Choroid plexus epithelial cell (primary cell): ENCODE data around the gene TBCA.

Experiments used
- DNase-seq: peaks from one replicate; pipeline ENCODE4 v3.0.0-alpha.2; 2010; ENCODE audit warnings: low read depth
- H3K4me3 ChIP-seq: 2 replicates; pipeline ENCODE4 v1.5.1; 2011; ENCODE audit warnings: low read depth, mild to moderate bottlenecking, control low read depth, low read length, moderate library complexity
- CTCF ChIP-seq: conservative IDR thresholded peaks from 2 replicates; pipeline ENCODE4 v1.5.1; 2011; ENCODE audit warnings: low read depth, mild to moderate bottlenecking, control low read depth, inconsistent platforms, low read length, moderate library complexity

Gene TBCA

GRCh38 chr5:77645158-77645994 is 130.8 kb downstream of the TBCA start:
- peak; percentile 18 for TF ChIP-seq CTCF
- no peak for DNase-seq
- no peak overlapping the region for H3K4me3 ChIP-seq

- H3K4me3 ChIP-seq = no peak overlapping the region
- DNase-seq = no peak
- no peak for TF ChIP-seq CTCF
These were observed 131.6 kb downstream of the TBCA start for GRCh38 chr5:77644371-77645157.

- TF ChIP-seq CTCF = no peak
- DNase-seq = no peak
These were observed 132.3 kb downstream of the TBCA start for GRCh38 chr5:77643654-77644370.

GRCh38 chr5:77642738-77643653 is 133.1 kb downstream of the TBCA start:
- H3K4me3 ChIP-seq = no peak overlapping the region

More at GRCh38 chr5:77643654-77644370, 132.3 kb downstream of the TBCA start:
- no peak overlapping the region for H3K4me3 ChIP-seq

GRCh38 chr5:77641963-77642737 is 134.0 kb downstream of the TBCA start:
- no peak for DNase-seq
- H3K4me3 ChIP-seq = no peak overlapping the region
- TF ChIP-seq CTCF = no peak

More at GRCh38 chr5:77642738-77643653, 133.1 kb downstream of the TBCA start:
- DNase-seq = no peak
- TF ChIP-seq CTCF = no peak
